A673 (cell line): ENCODE data around the gene SND1. TPM values are rescaled to one million over a fixed set of nuclear protein-coding genes. Genes with fewer than 3 reads are reported as not detected.

Experiments
- BruUV-seq: library from RNA; stranded (reverse); fragments of 400-500 nt; replicated peaks from 2 replicates; lab custom pipeline; 2021; lab: Mats Ljungman, UMichigan
- CTCF ChIA-PET: fragments of 300-600 bp; sonication (Branson Sonifier 250); formaldehyde crosslinking; loops from one replicate; lab custom pipeline; 2022; ENCODE audit warnings: antibody characterized with exemption; lab: Charles Lee
- POLR2A ChIA-PET: fragments of 300-600 bp; sonication (Branson Sonifier 250); formaldehyde crosslinking; loops from one replicate; lab custom pipeline; 2022; ENCODE audit warnings: antibody characterized with exemption; ENCODE audit not compliant: low non-redundant PET; lab: Charles Lee
- DNase-seq: peaks from one replicate; pipeline ENCODE4 v3.0.0-alpha.2; 2015; ENCODE audit warnings: low spot score
- H3K27ac ChIP-seq: fragments of 200-600 bp; sonication (generic); 2 replicates; pipeline ENCODE4 v1.5.1; 2016; ENCODE audit warnings: mixed run types, low read depth, mild to moderate bottlenecking, mixed read lengths, antibody characterized with exemption, low read length; ENCODE audit not compliant: poor library complexity, severe bottlenecking
- H3K27me3 ChIP-seq: fragments of 200-600 bp; sonication (generic); replicated peaks from 2 replicates; pipeline ENCODE4 v1.6.1; 2017; ENCODE audit warnings: mixed run types, low read depth, mild to moderate bottlenecking, mixed read lengths, antibody characterized with exemption, low read length; ENCODE audit not compliant: insufficient read depth, poor library complexity
- H3K36me3 ChIP-seq: fragments of 200-600 bp; sonication (generic); 2 replicates; pipeline ENCODE4 v1.6.1; 2016; ENCODE audit warnings: mixed run types, mild to moderate bottlenecking, mixed read lengths, antibody characterized with exemption, low read length; ENCODE audit not compliant: insufficient read depth, poor library complexity, severe bottlenecking
- H3K4me1 ChIP-seq: fragments of 200-600 bp; sonication (generic); 2 replicates; pipeline ENCODE4 v1.6.1; 2017; ENCODE audit warnings: mixed run types, mild to moderate bottlenecking, mixed read lengths, antibody characterized with exemption, low read length; ENCODE audit not compliant: insufficient read depth, poor library complexity, severe bottlenecking
- H3K4me3 ChIP-seq: fragments of 200-600 bp; sonication (generic); 2 replicates; pipeline ENCODE4 v1.5.1; 2016; ENCODE audit warnings: low read depth, mixed run types, mild to moderate bottlenecking, mixed read lengths, low read length; ENCODE audit not compliant: poor library complexity, severe bottlenecking
- H3K9me3 ChIP-seq: fragments of 200-600 bp; sonication (generic); 2 replicates; pipeline ENCODE4 v1.6.1; 2016; ENCODE audit warnings: mixed run types, low read depth, mild to moderate bottlenecking, mixed read lengths, antibody characterized with exemption, low read length; ENCODE audit not compliant: poor library complexity, severe bottlenecking
- EZH2 ChIP-seq: fragments of 200-600 bp; sonication (generic); IDR thresholded peaks from 2 replicates; pipeline ENCODE4 v1.6.1; 2017; ENCODE audit warnings: borderline replicate concordance, low read depth, mild to moderate bottlenecking, mixed read lengths, antibody characterized with exemption, low read length; ENCODE audit not compliant: poor library complexity, severe bottlenecking
- intact Hi-C: fragments of 100-400 bp; cut with micrococcal nuclease; formaldehyde crosslinking; loops from one replicate; pipeline ENCODE4 v1.10.0; 2022; ENCODE audit not compliant: unreplicated experiment
- total RNA-seq: library from RNA; stranded (reverse); gene quantifications from 2 replicates; pipeline ENCODE4 v1.2.3, GENCODE V29; 2021
- TF ChIP-seq, protein P1 (sequence below): fragments of 300-800, 200-600 bp; sonication (generic); conservative IDR thresholded peaks from 2 replicates; pipeline ENCODE4 v1.5.1; 2017; ENCODE audit warnings: low read depth, mild to moderate bottlenecking, antibody characterized with exemption, low read length, moderate library complexity, mixed read lengths

The SND1 gene
- total RNA-seq, 1 experiment from 2014 or later = 177 TPM

DNA sequence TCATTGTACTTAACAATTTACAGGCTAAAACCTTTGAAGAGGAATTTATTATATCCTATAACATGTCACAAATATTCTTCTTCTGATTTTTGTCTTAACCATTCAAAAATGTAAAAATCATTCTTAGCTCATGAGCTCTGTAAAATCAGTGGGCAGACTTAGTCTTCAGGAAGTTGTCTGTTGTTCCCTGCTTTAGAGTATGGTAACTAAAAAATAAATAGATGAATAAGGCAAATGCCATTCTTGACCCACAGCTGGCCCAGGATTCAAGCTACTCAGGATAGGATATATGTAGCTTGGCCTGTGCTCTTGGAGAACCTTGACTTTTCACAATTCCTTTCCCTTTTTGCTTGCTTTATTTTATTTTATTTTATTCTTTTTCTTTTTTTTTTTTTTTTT lies 327.7 kb downstream of the SND1 start:
- Histone ChIP-seq H3K4me3 (no peak overlapping the region), H3K27me3 (no peaks in the 10 kb centered on the region), H3K27ac (no peak overlapping the region), H3K4me1 (no peaks in the 10 kb centered on the region), H3K36me3 (no peaks in the 10 kb centered on the region), H3K9me3 (peaks cover 5% of the 10 kb centered on the region)
- CTCF ChIA-PET = no interaction called here
- intact Hi-C loops = no loop called here
- no TSS peak for BruUV-seq
- POLR2A ChIA-PET = no interaction called here
- no peak for DNase-seq
- TF ChIP-seq EZH2 = no peak
- TF ChIP-seq, protein P1, sequence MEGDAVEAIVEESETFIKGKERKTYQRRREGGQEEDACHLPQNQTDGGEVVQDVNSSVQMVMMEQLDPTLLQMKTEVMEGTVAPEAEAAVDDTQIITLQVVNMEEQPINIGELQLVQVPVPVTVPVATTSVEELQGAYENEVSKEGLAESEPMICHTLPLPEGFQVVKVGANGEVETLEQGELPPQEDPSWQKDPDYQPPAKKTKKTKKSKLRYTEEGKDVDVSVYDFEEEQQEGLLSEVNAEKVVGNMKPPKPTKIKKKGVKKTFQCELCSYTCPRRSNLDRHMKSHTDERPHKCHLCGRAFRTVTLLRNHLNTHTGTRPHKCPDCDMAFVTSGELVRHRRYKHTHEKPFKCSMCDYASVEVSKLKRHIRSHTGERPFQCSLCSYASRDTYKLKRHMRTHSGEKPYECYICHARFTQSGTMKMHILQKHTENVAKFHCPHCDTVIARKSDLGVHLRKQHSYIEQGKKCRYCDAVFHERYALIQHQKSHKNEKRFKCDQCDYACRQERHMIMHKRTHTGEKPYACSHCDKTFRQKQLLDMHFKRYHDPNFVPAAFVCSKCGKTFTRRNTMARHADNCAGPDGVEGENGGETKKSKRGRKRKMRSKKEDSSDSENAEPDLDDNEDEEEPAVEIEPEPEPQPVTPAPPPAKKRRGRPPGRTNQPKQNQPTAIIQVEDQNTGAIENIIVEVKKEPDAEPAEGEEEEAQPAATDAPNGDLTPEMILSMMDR = no peak

DNA sequence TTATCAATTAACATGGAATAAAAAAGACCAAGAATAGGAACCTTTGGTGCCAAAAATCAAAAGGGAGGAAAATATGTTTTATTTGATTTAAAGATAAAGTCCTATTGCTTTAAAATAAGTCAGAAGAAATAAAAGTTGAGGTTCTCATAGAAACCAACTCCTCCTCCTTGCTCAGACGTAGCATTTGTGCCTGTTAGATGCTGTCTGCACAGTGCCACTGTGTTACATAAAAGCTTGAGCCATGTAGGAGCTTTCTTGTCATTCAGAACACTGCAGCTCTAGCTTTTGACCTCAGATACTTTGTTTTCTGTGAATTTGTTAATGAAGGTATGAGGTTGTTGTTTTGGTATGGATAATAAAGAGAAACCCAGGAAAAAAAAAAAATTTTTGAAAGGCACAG lies 328.9 kb downstream of the SND1 start:
- Histone ChIP-seq H3K9me3 (peaks cover 5% of the 10 kb centered on the region), H3K27me3 (no peaks in the 10 kb centered on the region), H3K27ac (no peak overlapping the region), H3K4me3 (no peak overlapping the region), H3K4me1 (no peaks in the 10 kb centered on the region), H3K36me3 (no peaks in the 10 kb centered on the region)
- no peak for TF ChIP-seq EZH2
- TF ChIP-seq, protein P1 = no peak
- no peak for DNase-seq
- ChIA-PET CTCF (no interaction called here), POLR2A (no interaction called here)
- intact Hi-C loops = no loop called here
- BruUV-seq = no TSS peak

DNA sequence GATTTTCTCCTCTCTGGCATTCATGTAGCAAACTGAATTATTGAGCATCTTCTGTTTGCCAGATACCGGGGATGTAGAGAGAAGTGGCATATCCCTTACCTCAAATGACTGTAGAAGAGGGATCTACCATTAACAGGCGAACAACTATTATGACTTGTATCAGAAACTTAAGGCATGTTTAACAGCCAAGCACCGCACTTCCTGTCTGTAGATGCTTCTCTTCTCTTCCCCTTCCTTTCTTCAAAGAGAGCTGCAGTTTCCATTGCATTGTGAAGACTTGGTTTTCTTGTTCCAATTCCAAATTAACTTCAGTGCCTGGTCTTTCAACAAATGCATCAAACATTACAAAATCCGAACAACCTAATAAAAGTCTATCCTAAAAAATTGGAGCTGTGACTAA lies 330.0 kb downstream of the SND1 start:
- POLR2A ChIA-PET = no interaction called here
- intact Hi-C loops = no loop called here
- no peak for TF ChIP-seq EZH2
- TF ChIP-seq, protein P1 = no peak
- Histone ChIP-seq H3K9me3 (peaks cover 5% of the 10 kb centered on the region), H3K27me3 (no peaks in the 10 kb centered on the region), H3K4me3 (no peak overlapping the region), H3K27ac (no peak overlapping the region), H3K4me1 (no peaks in the 10 kb centered on the region), H3K36me3 (no peaks in the 10 kb centered on the region)
- DNase-seq = no peak
- no TSS peak for BruUV-seq
- CTCF ChIA-PET = no interaction called here
